Choroid plexus epithelial cell (primary cell): ENCODE results near the gene PPARG.
"Not testable (repeated sequence)": the region's sequence is repeated elsewhere in the genome, so short reads cannot be mapped to it uniquely, and the experiment has no call there.

Experiments
- DNase-seq: peaks from one replicate; pipeline ENCODE4 v3.0.0-alpha.2; 2010; ENCODE audit warnings: low read depth
- H3K4me3 ChIP-seq: 2 replicates; pipeline ENCODE4 v1.5.1; 2011; ENCODE audit warnings: low read depth, mild to moderate bottlenecking, control low read depth, low read length, moderate library complexity
- CTCF ChIP-seq: conservative IDR thresholded peaks from 2 replicates; pipeline ENCODE4 v1.5.1; 2011; ENCODE audit warnings: low read depth, mild to moderate bottlenecking, control low read depth, inconsistent platforms, low read length, moderate library complexity

Gene PPARG

DNA sequence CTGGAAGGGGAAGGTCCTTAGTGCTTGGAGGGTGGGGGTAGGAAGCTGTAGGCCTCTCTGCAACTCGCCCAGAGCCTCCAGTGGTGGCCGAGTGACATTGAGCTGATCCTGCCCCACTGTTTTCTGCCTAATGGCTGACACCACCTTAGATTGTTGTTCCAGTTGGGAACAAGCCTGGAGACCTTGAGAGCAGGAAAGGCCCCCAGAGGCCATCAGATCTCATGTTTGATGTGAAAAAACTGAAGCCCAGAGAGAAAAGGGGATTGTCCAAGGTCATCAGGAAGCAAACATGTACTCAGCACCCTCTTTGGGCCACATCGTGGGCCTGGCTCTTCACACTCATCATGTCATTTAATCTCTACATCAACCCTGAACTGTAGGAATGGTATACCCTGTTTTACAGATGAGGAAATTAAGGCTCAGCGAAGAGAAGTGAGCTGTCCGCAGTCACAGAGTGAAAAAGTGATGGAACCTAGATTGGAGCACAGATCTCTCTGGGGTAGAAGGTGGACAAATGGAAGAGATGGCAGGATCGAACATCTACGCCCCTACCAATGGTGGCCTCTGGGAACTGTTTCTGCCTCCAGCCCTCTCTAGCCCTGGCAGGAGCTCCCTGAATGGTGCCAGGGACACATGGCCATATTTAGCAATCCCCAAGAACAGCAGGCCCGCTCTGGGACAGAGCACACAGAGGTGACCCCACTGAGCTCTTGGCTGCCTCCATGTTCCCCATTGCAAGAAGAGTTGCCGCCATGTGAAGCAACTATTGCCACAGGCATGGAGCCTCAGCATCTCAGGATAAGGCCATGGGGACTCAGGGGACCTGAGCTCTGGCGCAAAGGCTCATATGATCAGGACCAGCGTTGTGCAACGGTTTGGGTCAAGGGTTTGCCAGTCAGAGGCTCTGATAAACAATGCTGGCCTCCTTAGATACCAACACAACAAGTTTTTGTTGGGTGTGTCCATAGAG lies 163.8 kb downstream of the PPARG start:
- no peak overlapping the region for H3K4me3 ChIP-seq
- TF ChIP-seq CTCF = no peak
- no peak for DNase-seq

DNA sequence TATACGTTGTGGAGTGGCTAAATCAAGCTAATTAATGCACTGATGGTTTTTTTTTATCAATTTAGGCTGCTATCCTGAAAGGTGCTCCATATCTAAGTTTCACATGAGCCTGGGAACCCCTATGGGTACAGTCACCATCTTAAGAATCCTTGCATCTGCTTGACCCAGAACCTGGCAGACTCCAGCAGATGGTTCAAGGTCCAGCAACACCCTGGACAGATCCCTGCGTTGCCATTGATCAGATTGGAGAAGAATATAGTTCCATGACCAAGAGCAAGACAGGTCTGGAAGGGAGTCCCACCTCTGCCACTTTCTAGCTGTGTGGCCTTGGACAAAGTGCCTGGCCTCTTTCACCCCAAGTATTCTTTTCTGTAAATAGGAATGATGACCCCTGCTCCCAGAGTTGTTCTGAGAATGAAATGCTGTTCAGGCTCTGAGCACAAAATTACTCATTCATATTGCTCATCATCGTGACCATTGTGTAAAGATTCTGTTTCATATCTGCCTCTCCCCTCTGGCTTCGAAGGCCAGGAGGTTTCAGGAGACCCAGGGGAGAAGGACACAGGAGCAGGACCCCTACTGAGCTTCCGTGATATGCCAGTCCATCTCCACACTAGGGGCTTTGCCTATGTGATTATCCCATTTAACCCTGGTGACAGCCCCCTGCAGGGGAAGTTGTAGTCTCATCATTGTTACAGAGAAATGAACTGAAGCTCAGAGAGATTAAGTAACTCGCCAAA lies 165.4 kb downstream of the PPARG start:
- no peak for DNase-seq
- peak; percentile 13 for TF ChIP-seq CTCF
- no peak overlapping the region for H3K4me3 ChIP-seq

GRCh38 chr3:12454816-12455121 lies 165.9 kb downstream of the PPARG start:
- TF ChIP-seq CTCF = no peak
- H3K4me3 ChIP-seq = no peak overlapping the region
- no peak for DNase-seq

GRCh38 chr3:12455740-12456139 lies 166.9 kb downstream of the PPARG start:
- TF ChIP-seq CTCF = no peak
- no peak overlapping the region for H3K4me3 ChIP-seq
- DNase-seq = no peak

- no peak for TF ChIP-seq CTCF
- DNase-seq = no peak
- H3K4me3 ChIP-seq = no peak overlapping the region
Measured at GRCh38 chr3:12456441-12456840, 167.6 kb downstream of the PPARG start.

GRCh38 chr3:12457380-12457779 lies 168.5 kb downstream of the PPARG start:
- not testable (repeated sequence) for DNase-seq

DNA sequence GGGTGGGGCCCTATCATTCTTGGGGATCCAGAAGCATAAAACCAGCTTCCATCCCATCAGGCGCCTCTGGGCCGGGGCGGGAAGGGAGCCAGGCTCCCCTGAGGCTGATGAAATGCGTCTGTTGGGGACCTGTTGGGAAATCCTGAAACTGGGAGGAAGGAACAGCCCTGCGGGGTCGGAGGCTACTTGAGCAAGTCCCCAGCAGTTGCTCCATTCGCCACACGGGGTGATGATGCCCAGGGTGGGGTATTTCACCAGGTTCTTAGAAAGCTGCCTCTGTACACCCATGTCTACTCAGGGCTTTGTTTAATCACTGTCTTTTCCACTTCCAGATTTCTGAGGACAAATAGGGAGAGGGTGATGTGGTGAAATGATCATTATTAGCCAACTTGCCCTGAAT lies 170.0 kb downstream of the PPARG start:
- DNase-seq = no peak
- TF ChIP-seq CTCF = no peak
- no peak overlapping the region for H3K4me3 ChIP-seq

More at GRCh38 chr3:12457380-12457779, 168.5 kb downstream of the PPARG start:
- not testable (repeated sequence) for H3K4me3 ChIP-seq
